Measurements from ENCODE around the gene KCNS3. TPM values are rescaled to one million over a fixed set of nuclear protein-coding genes. Genes with fewer than 3 reads are reported as not detected.

Gene KCNS3
- total RNA-seq, 1 donor from 2014 or later, result 8.2 TPM

DNA sequence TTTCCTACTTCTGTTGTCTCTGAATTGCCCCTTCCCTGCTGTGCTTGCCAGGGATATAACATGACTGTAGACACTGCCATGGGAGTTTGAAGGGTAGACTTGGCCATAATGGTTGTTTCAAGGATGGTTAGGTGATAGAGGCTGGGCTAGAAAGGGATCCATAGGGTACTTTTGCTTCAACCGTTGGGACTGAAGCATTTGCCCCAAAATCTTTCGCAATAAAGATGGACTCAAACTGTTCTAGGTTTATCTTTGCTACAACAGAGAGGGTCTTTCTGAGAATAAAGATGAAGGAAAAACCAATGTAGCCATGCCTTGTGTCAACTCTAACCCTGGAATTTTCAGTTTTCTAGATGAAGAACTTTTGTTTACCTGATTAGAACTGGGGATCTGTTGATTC lies 35.0 kb upstream of the KCNS3 start:
- H3K27me3 Mint-ChIP-seq, result no peaks in the 10 kb centered on the region
- DNase-seq (ENCODE audit: low spot score, unreplicated experiment), result no peak
- H3K4me1 Mint-ChIP-seq (ENCODE audit: low read depth), result peaks cover 1% of the 10 kb centered on the region
- no peaks in the 10 kb centered on the region for H3K9me3 Mint-ChIP-seq (ENCODE audit: low read depth)
- H3K36me3 Mint-ChIP-seq (ENCODE audit: insufficient read depth), result no peaks in the 10 kb centered on the region
- no peak overlapping the region for H3K27ac Mint-ChIP-seq
- H3K4me3 Mint-ChIP-seq (ENCODE audit: low read depth), result no peak overlapping the region
- no peak for TF ChIP-seq CTCF (IDR thresholded peaks at IDR 0.05; ENCODE audit: unreplicated experiment)

- Mint-ChIP-seq H3K4me1 (ENCODE audit: low read depth) (peaks cover 1% of the 10 kb centered on the region), H3K27me3 (peaks cover 3% of the 10 kb centered on the region), H3K27ac (no peak overlapping the region), H3K9me3 (ENCODE audit: low read depth) (no peaks in the 10 kb centered on the region), H3K36me3 (ENCODE audit: insufficient read depth) (no peaks in the 10 kb centered on the region), H3K4me3 (ENCODE audit: low read depth) (no peak overlapping the region)
- DNase-seq (ENCODE audit: low spot score, unreplicated experiment), result no peak
- TF ChIP-seq CTCF (IDR thresholded peaks at IDR 0.05; ENCODE audit: unreplicated experiment), result no peak
Observed at GRCh38 chr2:17845806-17846205, 32.7 kb upstream of the KCNS3 start.

DNA sequence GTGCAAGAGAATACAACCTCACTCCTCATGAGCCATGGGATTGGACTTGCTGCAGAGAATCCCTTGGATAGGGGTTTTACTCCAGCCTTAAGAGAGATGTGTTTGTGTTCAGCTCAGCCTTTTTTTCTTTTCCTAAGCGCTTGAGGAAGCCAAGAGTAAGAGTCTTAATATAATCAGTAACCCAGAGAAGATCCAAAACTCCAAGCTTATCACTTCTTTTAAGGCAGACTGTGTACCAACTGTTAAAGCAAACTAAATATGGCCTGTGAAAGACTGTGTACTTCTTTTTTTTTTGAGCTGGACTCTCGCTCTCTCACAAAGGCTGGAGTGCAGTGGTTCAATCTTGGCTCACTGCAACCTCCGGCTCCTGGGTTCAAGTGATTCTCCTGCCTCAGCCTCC lies 31.8 kb upstream of the KCNS3 start:
- H3K9me3 Mint-ChIP-seq (ENCODE audit: low read depth), result no peaks in the 10 kb centered on the region
- H3K27me3 Mint-ChIP-seq, result peaks cover 3% of the 10 kb centered on the region
- no peak overlapping the region for H3K4me3 Mint-ChIP-seq (ENCODE audit: low read depth)
- no peak for DNase-seq (ENCODE audit: low spot score, unreplicated experiment)
- no peaks in the 10 kb centered on the region for H3K36me3 Mint-ChIP-seq (ENCODE audit: insufficient read depth)
- no peak for TF ChIP-seq CTCF (IDR thresholded peaks at IDR 0.05; ENCODE audit: unreplicated experiment)
- H3K27ac Mint-ChIP-seq, result no peak overlapping the region
- H3K4me1 Mint-ChIP-seq (ENCODE audit: low read depth), result peaks cover 1% of the 10 kb centered on the region

GRCh38 chr2:17847236-17847635 lies 31.2 kb upstream of the KCNS3 start:
- peaks cover 1% of the 10 kb centered on the region for H3K4me1 Mint-ChIP-seq (ENCODE audit: low read depth)
- H3K9me3 Mint-ChIP-seq (ENCODE audit: low read depth), result no peaks in the 10 kb centered on the region
- no peaks in the 10 kb centered on the region for H3K36me3 Mint-ChIP-seq (ENCODE audit: insufficient read depth)
- no peak for DNase-seq (ENCODE audit: low spot score, unreplicated experiment)
- no peak for TF ChIP-seq CTCF (IDR thresholded peaks at IDR 0.05; ENCODE audit: unreplicated experiment)
- no peak overlapping the region for H3K4me3 Mint-ChIP-seq (ENCODE audit: low read depth)
- H3K27ac Mint-ChIP-seq, result no peak overlapping the region
- peaks cover 3% of the 10 kb centered on the region for H3K27me3 Mint-ChIP-seq

- peaks cover 3% of the 10 kb centered on the region for H3K27me3 Mint-ChIP-seq
- no peaks in the 10 kb centered on the region for H3K36me3 Mint-ChIP-seq (ENCODE audit: insufficient read depth)
- H3K4me1 Mint-ChIP-seq (ENCODE audit: low read depth), result peaks cover 1% of the 10 kb centered on the region
- TF ChIP-seq CTCF (IDR thresholded peaks at IDR 0.05; ENCODE audit: unreplicated experiment), result no peak
- DNase-seq (ENCODE audit: low spot score, unreplicated experiment), result no peak
- no peak overlapping the region for H3K27ac Mint-ChIP-seq
- H3K9me3 Mint-ChIP-seq (ENCODE audit: low read depth), result no peaks in the 10 kb centered on the region
- no peak overlapping the region for H3K4me3 Mint-ChIP-seq (ENCODE audit: low read depth)
Observed at GRCh38 chr2:17849275-17849674, 29.2 kb upstream of the KCNS3 start.

Data from progenitor cell of endocrine pancreas (in vitro differentiated cells).